Dermis microvascular lymphatic vessel endothelial cell (primary cell): Measurements from ENCODE around the gene CBFA2T3. TPM values are rescaled to one million over a fixed set of nuclear protein-coding genes. Genes with fewer than 3 reads are reported as not detected.
"Not testable (repeated sequence)": the region's sequence is repeated elsewhere in the genome, so short reads cannot be mapped to it uniquely, and the experiment has no call there.

Source experiments
- DNase-seq, 2 donors: peaks; one replicate each; pipeline versions ENCODE4 v3.0.0 to v3.0.0-alpha.2; 2010; ENCODE audit warnings: low read depth in 2 of 2
- total RNA-seq: library from RNA; depleted of rRNA; stranded (reverse); fragments of >200 nt; gene quantifications from 2 replicates; pipeline ENCODE4 v1.2.1, GENCODE V29; 2014

The CBFA2T3 gene
- total RNA-seq, 1 donor from 2014 or later = not detected

GRCh38 chr16:88910284-88911135 is 66.5 kb downstream of the CBFA2T3 start:
- no peak for DNase-seq

DNA sequence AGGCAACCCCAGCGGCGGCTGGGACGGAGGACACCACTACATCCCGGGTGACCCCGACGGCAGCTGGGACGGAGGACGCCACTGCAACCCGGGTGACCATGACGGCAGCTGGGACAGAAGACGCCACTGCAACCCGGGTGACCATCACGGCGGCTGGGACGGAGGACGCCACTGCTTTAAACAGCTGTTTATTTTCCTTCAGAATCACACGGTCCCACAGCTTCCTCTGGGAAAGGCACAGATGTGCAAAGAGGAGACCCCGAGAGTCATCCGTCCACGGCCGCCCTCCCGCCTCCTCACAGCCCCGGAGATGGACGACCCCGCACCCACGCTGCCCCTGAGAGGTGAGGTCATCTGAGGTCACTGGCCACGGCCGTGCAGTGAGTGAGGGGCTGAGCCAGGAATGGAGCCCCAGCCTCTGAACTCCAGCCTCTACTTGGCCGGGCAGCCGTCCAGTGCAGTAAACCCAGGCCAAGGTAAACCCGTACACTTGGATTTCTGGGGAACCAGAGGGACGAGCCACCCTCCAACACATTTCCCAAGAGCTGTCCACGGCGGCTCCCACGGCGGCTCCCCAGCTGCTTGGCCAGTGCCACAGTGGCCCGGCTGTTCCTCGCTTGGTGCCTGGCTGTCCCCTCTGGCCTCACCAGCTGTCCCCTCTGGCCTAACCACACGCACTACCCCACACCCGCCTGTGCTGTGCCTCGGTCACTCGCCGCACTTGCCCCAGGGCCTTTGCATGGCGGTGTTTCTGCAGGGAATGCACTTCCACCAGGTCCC is 67.4 kb downstream of the CBFA2T3 start:
- no peak for DNase-seq

GRCh38 chr16:88908307-88908706 is 68.7 kb downstream of the CBFA2T3 start:
- DNase-seq = no peak

DNA sequence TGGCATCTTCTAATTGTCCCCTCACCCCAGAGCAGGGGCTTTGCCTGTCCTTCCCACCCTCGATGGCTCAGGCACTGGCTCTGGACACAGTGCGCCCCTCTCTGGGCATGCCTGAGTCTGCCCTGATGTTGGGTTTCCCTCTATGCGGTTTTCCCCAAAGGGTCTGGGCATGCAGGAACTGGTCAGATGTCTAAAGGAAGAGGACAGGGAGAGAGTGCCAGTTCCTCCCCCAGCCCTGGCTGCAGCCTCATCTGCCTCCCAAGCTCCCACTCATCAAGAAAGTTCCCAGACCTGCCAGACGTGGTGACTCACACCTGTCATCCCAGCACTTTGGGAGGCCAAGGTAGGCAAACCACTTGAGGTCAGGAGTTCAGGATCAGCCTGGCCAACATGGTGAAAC is 69.2 kb downstream of the CBFA2T3 start:
- no peak for DNase-seq

- DNase-seq = no peak
These were observed 70.4 kb downstream of the CBFA2T3 start for GRCh38 chr16:88906535-88907105.

GRCh38 chr16:88906020-88906419 is 71.0 kb downstream of the CBFA2T3 start:
- DNase-seq = no peak

GRCh38 chr16:88905563-88905962 is 71.4 kb downstream of the CBFA2T3 start:
- DNase-seq = peak in 1 of 2 donors; percentile 7

- peak in 1 of 2 donors; percentile 6 for DNase-seq
These were observed 72.2 kb downstream of the CBFA2T3 start for GRCh38 chr16:88904676-88905365.

GRCh38 chr16:88903267-88903666 is 73.7 kb downstream of the CBFA2T3 start:
- no peak for DNase-seq

GRCh38 chr16:88902744-88903143 is 74.3 kb downstream of the CBFA2T3 start:
- no peak for DNase-seq

- DNase-seq = no peak
These were observed 75.2 kb downstream of the CBFA2T3 start for GRCh38 chr16:88901718-88902337.

DNA sequence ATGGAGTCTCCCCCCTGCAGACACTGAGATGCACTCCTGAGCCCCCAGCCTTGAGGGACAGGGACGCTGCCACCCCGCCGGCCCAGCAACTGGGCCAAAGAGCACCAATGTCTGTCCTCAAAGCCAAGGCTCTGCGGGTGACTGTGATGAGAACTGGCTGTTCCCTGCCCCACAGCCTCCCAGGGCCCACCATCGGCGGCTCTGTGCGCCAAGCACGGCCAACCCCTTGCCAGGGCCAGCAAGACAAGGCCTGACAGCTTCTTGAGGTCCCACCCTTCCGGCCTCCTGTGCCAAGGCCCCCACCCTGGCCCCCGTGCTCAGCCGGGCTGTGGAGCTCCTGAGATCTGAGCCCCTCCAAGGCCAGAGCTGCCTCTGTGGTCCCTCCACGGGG is 76.3 kb downstream of the CBFA2T3 start:
- no peak for DNase-seq

- DNase-seq = no peak
These were observed 76.9 kb downstream of the CBFA2T3 start for GRCh38 chr16:88899901-88900661.

- DNase-seq = no peak
These were observed 79.1 kb downstream of the CBFA2T3 start for GRCh38 chr16:88897696-88898425.

GRCh38 chr16:88896238-88897070 is 80.6 kb downstream of the CBFA2T3 start:
- no peak for DNase-seq

DNA sequence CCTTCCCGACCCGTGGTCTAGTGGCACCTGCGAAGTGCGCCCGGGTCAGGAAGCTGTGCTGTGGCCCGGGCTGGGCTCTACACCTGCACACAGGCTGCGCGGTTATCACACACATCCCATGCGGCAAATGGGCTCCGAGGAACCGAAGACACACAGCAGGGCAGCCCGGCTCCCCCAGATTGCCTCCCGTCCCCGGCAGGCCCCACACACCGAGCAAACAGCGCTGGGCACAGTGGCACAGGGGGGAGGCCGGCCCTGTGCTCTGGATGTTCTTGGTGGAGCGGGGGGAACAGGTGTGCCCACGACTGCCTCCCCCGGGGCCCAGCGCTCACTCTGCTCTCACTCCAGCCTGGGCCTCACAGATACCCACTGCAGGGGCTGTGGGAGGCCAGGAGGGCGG is 81.7 kb downstream of the CBFA2T3 start:
- DNase-seq = no peak

GRCh38 chr16:88894681-88895300 is 82.2 kb downstream of the CBFA2T3 start:
- no peak for DNase-seq

DNA sequence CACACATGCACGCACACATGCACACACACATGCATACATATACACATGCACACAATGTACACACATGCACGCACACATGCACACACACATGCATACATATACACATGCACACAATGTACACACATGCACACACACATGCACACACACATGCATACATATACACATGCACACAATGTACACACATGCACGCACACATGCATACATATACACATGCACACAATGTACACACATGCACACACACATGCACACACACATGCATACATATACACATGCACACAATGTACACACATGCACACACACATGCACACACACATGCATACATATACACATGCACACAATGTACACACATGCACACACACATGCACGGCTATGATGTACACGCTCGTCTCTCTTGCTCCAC is 82.7 kb downstream of the CBFA2T3 start:
- not testable (repeated sequence) for DNase-seq
